HEK293 (cell line): Measurements from ENCODE around the gene SPATA2.

Experiments
- CTCF ChIP-seq: fragments of 450-650 bp; formaldehyde crosslinking; IDR thresholded peaks from 2 replicates; pipeline ENCODE4 v1.5.1; 2016; ENCODE audit warnings: missing biosample characterization, missing genetic modification characterization
- ZNF707 ChIP-seq: fragments of 450-650 bp; formaldehyde crosslinking; IDR thresholded peaks from 2 replicates; pipeline ENCODE4 v1.5.1; 2016; ENCODE audit warnings: missing biosample characterization, missing genetic modification characterization

- no peak for TF ChIP-seq CTCF (tag by site-specific recombination)
- no peak for TF ChIP-seq ZNF707 (tag by site-specific recombination)
These were observed 32.8 kb upstream of the SPATA2 start for GRCh38 chr20:49948178-49948577.
